ENCODE data around the gene MAPK8IP3.

Gene MAPK8IP3, protein sequence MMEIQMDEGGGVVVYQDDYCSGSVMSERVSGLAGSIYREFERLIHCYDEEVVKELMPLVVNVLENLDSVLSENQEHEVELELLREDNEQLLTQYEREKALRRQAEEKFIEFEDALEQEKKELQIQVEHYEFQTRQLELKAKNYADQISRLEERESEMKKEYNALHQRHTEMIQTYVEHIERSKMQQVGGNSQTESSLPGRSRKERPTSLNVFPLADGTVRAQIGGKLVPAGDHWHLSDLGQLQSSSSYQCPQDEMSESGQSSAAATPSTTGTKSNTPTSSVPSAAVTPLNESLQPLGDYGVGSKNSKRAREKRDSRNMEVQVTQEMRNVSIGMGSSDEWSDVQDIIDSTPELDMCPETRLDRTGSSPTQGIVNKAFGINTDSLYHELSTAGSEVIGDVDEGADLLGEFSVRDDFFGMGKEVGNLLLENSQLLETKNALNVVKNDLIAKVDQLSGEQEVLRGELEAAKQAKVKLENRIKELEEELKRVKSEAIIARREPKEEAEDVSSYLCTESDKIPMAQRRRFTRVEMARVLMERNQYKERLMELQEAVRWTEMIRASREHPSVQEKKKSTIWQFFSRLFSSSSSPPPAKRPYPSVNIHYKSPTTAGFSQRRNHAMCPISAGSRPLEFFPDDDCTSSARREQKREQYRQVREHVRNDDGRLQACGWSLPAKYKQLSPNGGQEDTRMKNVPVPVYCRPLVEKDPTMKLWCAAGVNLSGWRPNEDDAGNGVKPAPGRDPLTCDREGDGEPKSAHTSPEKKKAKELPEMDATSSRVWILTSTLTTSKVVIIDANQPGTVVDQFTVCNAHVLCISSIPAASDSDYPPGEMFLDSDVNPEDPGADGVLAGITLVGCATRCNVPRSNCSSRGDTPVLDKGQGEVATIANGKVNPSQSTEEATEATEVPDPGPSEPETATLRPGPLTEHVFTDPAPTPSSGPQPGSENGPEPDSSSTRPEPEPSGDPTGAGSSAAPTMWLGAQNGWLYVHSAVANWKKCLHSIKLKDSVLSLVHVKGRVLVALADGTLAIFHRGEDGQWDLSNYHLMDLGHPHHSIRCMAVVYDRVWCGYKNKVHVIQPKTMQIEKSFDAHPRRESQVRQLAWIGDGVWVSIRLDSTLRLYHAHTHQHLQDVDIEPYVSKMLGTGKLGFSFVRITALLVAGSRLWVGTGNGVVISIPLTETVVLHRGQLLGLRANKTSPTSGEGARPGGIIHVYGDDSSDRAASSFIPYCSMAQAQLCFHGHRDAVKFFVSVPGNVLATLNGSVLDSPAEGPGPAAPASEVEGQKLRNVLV (N-terminal part only)

DNA sequence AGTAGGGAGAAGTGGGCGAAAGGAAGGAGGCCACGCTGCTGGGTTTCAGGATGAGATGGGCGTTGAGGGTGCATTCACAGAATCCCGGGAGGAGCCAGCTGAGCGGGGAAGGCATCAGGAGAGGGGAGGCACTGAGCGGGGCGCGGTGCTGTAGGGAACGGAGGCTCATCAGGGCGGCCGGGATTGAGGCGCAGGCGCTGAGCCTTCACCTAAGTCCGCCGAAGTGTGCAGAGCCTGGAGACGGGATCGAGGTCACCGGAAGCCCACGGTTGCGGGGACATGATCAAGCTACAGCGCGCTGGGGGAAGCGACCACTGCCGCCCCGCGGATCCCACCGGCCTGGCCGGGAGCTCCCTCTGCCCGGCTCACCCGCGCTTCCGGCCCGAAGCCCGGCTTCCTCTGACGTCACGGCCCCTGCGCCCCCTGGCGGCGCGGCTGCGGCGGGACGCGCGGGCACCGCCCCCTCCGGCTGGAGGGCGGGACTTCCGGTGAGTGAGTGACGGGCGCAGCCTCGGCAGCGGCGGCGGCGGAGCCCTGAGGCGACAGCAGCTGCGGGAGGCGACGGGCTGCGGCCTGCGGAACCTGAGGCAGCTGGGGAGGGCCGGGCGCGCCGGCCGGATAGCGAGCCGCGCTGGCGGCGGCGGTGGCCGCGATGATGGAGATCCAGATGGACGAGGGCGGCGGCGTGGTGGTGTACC is at the start of gene MAPK8IP3:
Gene MAPK8IP3, plus strand, starts transcription at position 508 of the 698 bp plus-strand sequence. Its CDS starts 145 bp downstream, at position 653.
- DNase-seq = peak; percentile 95 to 96

DNA sequence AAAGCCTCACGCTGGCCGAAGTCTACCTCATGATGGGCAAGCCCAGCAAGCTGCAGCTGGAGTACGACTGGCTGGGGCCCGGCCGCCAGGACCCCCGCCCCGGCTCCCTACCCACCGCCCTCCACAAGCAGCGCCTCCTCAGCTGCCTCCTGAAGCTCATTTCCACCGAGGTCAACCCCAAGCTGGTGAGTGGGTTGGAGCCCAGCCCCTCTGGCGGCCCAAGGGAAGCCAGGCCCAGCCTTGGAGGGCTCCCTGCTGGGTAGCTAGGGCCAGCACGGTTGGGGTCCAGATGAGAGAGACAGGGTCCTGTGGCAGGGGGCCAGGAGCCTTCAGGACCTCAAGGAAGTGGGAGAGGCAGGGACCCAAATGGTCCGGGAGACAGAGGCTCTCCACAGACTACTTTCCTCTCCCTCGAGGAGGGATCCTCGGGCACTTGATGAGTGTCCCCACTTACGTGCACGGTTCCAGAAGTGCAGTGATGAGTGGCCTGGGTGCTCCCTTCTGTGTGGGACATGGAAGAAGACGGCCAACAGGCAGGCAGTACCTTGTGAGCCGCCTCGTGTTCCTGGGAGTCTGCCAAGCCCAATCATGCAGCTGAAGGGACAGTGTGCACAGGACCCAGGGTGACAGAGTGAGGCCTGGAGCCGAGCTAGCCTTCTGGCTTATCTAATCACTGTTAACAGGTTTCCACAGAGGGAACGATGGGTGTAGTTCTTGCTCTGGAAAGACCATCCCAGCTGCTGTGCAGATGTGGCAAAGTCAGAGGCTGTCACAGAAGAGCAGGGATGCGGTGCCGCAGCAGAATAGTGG is 49.0 kb upstream of the MAPK8IP3 start:
- DNase-seq = no peak

DNA sequence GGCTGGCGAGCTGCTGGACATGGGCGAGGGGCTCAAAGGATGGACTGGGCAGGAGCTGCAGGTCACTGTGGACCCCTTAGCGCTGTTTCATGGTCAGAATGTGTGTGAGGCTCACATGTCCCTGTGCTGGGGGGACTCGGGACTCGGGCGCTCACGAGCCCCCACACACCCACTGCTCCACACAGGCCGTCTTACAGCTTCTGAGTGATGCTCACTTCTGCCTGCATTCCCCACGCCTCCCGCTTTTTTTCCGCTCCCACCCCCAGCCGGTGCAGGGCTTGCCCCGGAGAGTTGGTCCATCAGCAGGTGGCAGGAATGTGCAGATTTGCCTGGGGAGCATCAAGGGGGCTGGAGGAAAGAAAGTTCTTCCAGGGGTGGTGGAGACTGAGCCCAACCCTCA is 48.2 kb upstream of the MAPK8IP3 start:
- DNase-seq = no peak

DNA sequence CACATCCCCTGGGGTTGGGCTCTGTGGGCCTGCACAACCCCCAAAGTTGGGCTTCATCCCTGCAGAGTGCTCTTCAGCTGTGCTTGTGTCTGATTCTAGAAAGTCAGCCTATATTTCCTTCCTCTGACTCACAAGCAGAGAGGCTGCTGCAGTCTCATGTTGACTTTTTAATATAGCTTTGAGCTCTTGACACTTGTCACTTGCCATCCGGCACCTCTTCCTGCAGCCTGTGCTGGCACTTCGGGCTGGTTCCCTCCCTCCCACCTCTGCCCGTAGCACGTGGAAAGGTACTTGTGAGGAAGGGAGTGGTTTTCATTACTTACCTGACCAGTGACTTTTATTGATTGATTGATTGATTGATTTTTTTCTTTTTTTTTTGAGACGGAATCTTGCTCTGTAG is 47.0 kb upstream of the MAPK8IP3 start:
- DNase-seq = no peak

DNA sequence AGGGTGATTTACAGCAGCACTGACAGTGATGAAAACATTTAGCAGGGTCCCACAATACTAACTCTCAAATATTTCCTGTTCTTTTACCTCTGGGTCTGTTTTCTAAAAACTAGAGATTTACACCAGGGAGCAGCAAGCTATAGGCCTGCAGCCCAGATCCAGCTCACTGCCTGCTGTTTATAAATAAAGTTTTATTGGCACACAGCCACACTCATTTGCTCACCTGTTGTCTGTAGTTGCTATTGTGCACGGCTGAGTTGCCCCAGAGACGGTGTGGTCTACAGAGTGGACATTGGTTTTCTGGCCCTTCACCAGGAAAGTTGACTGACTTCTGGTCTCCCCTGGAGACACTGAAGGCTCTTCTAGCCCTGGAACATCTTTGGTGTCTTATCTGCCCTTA is 44.2 kb upstream of the MAPK8IP3 start:
- DNase-seq = no peak

DNA sequence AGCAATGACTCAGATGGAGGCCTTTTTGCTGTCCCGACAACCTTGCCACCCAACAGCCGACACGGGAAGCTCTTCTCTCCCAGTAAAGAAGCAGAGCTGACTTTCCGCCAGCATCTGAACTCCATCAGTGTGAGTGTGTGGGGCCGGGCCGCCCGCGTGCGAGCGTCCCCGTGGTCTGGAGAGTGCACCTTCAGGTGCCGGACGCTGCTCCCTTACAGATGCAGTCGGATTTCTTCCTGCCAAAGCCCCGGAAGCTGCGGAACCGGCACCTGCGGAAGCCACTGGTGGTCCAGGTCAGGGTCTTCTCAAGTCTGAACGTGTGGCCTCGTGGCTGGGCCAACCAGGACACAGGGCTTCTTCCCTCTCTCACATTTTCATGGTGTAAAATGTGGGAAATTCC is 43.5 kb upstream of the MAPK8IP3 start:
- no peak for DNase-seq

DNA sequence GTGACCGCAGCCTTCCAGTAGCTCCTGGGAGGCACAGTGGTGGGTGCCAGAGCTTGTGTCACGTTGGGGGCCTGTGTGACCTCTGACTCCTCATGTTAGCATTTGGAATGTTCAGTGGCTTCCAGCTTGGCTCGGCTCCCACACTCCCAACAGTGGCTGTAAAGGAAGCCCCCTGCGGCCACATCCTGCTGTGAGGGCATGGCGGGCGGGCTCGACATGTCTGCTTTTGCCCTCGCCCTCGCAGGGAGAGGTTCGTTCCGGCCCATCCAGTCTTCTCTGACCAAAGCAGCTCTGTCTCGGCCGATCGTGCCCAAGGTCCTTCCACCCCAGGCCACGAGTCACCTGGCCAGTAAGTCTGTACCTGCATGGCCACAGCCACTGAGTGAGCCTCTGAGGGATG is 40.2 kb upstream of the MAPK8IP3 start:
- no peak for DNase-seq

DNA sequence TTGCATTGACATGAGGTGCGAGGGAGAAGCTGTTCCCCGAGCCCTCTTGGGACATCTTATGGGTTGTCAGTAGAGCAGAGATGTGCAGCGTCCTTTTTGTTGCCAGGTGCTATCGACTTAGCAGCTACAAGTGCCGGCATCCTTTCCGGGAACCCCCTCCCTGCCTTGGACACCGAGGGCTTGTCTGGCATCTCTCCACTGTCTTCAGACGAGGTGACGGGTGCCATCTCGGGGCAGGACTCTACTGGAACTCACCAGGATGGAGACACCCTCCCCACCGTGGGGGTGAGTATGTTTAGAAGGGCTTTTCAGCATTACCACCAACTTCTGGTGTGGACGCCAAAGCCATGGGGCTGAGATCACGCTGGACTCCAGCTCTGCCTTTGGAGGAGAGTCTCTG is 39.7 kb upstream of the MAPK8IP3 start:
- no peak for DNase-seq

DNA sequence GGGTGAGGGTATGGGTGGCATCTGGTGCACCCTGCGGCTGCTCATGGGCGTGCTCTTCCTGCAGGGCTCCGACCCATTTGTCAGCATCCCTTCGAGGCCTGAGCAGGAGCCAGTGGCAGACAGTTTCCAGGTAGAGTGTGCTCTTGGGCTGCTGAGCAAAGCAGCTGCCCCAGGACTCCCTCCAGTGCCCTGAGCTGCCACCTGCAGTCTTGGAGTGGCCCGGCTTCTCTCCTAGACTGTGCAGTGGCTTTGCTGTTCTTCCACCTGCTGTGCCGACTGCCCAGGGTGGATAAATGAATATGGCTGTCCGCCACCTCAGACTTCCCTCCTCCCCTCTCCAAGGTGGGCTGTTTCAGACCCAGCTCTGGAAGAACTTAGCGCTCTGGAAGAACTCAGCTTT is 38.7 kb upstream of the MAPK8IP3 start:
- DNase-seq = no peak

DNA sequence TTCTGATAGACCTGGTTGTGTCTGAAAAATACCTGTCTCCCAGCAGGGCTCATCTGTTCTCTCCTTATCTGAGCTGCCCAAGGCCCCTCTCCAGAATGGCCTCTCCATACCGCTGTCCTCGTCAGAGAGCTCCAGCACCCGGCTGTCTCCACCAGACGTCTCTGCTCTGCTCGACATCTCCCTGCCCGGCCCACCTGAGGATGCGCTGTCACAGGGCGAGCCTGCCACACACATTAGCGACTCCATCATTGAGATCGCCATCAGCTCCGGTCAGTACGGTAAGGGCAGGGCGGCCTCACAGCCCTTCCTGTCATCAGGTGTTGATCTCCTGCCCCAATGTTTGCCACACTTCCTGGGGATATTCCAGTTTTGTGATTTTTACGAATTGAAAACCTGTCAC is 38.1 kb upstream of the MAPK8IP3 start:
- DNase-seq = no peak

DNA sequence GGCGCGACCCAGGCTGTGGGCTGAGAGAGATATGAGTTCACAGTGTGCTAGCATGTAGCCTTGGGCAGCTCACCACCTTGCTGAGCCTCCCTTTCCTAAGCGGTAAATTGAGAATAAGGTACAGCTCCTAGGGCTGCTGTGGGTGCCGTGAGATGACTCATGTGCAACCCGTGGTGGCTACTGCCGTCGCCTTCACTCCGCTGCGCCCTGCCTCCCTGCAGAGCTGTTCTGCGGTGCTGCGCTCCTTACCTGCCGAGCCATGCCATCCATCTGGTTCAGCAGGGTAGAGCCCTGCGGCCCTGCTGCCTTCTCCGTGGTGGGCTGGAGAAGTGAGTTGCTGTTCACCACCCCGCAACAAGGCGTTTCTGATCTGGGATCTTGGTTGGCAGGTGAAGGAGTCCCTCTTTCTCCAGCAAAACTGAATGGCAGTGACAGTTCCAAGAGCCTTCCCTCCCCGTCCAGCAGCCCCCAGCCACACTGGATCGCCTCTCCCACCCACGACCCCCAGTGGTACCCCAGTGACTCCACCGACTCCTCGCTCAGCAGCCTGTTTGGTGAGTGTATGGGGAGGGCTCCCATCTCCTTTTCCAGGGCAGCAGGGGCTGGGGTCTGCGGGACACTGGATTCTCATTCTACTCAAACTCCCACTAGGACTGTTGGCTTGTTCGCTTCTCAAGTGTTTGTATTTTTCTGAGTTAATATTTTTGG is 37.2 kb upstream of the MAPK8IP3 start:
- no peak for DNase-seq

DNA sequence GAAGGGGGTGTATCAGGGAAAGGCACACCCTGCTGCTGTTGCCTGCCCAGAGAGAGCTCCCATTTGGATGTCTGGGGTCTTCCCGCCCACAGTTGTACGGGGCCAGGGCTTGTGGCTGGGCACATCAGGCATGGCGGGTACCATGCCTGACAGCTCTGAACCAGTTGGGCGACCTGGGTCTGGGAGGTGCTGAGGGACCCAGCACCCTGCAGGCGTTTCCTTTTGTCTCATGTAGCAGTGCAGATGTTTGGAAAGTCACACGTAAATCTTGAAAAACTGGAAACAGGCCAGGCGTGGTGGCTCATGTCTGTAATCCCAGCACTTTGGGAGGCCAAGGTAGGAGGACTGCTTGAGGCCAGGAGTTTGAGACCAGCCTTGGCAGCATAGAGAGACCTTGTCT is 36.3 kb upstream of the MAPK8IP3 start:
- DNase-seq = no peak

DNA sequence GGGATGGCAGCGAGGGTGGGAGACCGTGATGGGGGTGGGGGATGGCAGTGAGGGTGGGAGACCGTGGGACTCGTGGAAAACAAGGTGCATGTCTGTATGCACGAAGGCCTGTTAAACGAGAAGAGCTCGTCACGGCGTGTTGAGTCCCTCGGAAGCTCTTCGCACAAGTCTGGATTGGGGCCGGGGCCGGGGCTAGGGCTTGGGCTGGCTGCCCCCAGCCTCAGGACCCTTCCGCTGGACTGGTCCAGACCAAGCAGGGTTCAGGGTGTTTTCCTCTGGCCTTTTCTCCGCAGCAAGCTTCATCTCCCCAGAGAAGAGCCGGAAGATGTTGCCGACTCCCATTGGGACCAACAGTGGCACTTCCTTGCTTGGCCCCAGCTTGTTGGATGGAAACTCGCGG is 35.6 kb upstream of the MAPK8IP3 start:
- no peak for DNase-seq

DNA sequence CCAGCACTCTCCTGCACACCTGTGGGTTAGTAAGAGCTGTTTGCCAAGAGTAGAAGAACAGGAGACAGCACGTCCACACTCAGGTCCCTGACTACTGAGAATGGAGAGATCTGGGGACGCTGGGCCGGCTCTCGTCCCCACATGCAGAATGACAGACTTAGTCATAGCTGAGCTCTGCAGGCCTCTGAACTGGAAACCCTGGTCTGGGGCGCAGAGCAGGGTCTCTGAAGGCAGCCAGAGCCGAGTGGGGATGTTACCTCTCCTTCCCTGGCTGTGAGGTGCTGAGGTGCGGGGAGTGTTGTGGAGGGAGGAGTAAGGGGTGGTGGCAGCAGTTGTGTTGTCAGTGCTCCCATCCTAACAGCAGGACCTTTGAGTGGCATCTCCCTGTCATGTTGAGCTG is 35.1 kb upstream of the MAPK8IP3 start:
- DNase-seq = no peak

DNA sequence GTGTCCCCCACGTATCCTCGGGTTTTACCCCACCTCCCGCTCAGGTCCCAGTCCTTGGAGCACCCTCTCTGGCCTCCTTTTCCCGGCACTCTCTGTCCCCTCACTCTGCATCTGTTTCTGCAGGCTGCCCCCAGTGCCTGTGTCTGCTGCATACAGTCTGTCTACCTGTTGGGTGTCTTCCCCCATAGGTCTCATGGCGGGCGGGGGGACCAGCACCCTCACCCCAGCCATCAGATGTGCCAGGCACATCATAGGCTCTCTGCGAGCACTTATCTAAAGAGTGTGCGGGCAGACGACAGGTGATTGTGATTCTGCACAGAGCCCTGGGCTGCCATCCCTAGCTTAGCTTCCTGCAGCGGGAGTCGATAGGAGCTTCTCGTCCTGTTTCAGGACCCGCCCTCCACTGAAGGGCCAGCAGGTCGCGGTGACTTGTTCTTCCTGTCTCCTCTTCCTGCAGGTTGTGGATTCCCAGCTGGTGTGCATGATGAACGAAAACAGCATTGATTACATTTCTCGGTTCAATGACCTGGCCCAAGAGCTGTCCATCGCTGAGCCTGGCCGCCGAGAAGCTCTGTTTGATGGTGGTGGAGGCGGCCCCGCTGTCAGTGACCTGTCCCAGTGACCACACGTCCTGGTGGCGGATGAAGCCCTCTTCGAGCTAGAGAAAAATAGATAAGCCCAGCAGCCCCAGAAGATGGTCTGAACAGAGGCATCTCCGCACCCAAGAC is 32.4 kb upstream of the MAPK8IP3 start:
- no peak for DNase-seq

DNA sequence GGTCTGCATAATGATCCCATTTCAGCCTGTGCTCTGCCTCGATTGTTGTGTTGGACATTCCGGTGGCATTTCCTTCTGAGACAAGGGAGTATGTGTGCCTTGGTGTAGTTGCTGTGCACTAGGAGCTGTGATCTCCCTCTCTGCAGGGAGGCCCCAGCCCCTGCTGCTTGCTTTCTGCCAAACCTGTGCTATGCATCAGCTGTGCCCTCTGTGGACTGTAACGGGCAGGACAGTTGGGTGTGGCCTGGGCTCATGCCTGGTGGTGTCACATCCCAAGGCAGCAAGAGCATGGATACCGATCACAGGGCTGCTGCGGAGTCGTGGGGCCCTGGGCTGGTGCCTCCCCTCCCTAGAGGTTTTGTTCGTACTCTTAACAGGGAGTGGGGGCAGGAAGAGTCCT is 31.7 kb upstream of the MAPK8IP3 start:
- no peak for DNase-seq

DNA sequence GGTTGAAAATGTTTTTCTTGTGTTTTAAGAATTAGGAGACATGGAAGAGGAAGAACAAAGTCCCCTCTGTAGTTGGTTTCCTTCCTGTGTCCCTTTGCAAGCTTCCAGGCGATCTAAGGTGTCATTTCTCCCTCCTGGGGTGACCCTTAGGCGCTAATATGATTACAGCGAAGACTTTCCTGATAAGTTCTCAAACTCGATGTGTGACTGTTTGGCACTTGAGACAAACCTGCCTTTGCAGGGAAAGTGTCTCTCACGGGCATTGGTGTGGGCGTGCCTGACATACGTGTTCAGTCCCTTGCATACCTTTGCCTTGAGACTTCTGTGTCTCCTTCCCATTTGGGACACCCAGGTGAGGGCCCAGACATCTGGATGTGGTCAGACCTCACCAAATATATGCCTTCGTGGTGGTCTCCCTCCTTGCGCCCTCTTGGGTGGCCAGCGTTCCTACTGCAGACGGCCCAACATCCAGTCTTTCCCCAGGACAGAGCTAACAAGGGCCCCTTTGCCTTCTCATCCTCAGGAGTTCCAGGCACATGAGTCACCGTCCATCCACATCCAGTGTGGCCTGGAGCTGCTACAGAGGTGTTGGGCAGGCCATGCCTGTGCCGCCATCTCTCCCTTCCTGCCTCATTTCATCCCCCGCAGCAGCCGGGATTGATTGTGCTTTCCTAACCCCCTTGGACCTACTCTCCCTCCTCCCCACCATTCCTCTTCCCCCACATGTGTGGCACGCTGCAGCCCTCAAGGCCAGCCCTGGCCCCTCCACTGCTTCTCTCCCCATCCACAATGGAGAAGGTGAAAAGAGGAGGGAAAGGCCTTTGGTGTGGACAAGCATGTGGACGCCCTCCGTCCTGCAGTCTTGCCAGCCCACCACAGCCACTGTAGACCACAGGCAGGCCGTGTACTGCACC is 31.0 kb upstream of the MAPK8IP3 start:
- no peak for DNase-seq

DNA sequence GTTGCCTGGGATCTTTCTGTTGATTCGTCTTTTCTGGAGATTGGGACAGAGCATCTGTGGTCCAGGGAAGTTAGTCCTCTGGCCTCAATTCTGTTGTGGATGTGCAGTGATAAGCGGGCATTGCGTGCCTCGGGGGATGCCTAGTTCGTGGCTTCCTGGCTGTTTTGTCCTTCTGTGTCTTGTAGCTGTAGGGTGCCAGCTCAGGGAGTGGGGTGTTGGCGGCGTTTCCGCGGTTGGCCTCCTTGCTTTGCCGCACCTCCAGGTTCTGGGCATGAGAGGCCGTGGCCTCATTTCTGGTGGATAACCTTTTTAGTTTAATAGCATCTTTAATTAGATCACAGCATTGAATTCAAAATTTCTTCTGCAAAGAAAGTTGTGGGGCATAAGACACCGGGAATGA is 29.3 kb upstream of the MAPK8IP3 start:
- no peak for DNase-seq

DNA sequence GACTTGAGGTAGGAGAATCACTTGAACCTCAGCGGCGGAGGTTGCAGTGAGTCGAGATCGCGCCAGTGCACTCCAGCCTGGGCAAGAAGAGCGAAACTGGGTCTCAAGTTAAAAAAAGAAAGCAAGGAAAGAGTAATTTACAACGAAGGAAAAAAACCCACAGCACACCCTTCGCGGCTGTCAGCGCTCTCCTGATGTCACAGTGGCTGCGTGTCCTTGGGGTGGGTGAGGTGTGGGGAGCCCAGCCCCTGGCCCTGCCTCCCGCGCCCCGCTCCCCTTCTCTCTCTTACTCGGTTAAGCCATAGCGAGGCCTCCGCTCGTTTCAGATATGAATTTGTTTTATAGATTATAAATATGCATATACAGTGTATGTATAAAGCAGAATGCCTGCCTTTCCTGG is 28.7 kb upstream of the MAPK8IP3 start:
- no peak for DNase-seq
